Measurements from ENCODE around the gene PLEKHM2.

The PLEKHM2 gene

GRCh38 chr1:15739259-15739658 lies 55.1 kb downstream of the PLEKHM2 start:
- Histone ChIP-seq H3K36me3 (ENCODE audit: insufficient read depth, low read length) (no peaks in the 10 kb centered on the region), H3K79me2 (ENCODE audit: insufficient read depth, low read length) (no peaks in the 10 kb centered on the region), H3K9ac (ENCODE audit: low read length) (no peak overlapping the region), H3K27me3 (ENCODE audit: insufficient read depth, low read length) (no peaks in the 10 kb centered on the region), H3K27ac (ENCODE audit: low read depth, low read length, poor library complexity, severe bottlenecking) (no peak overlapping the region), H3K4me3 (ENCODE audit: low read depth, low read length, poor library complexity, severe bottlenecking) (no peak overlapping the region), H2AFZ (ENCODE audit: low read length) (no peak overlapping the region), H3K9me3 (ENCODE audit: low read length) (no peaks in the 10 kb centered on the region), H4K20me1 (ENCODE audit: insufficient read depth, low read length) (no peaks in the 10 kb centered on the region), H3K4me1 (ENCODE audit: insufficient read depth, low read length, severe bottlenecking) (no peaks in the 10 kb centered on the region), H3F3A (ENCODE audit: insufficient read depth, low read length) (no peaks in the 10 kb centered on the region), H3K4me2 (ENCODE audit: low read length) (no peak overlapping the region), H3K9me2 (ENCODE audit: low read depth, low read length) (no peaks in the 10 kb centered on the region)
- TF ChIP-seq EZH2 (IDR thresholded peaks at IDR 0.05; ENCODE audit: borderline replicate concordance, low read length) (no peak), CTCF (IDR thresholded peaks at IDR 0.05; ENCODE audit: low read length) (no peak)

- no peaks in the 10 kb centered on the region for H4K20me1 ChIP-seq (ENCODE audit: insufficient read depth, low read length)
- no peaks in the 10 kb centered on the region for H3K9me2 ChIP-seq (ENCODE audit: low read depth, low read length)
- TF ChIP-seq EZH2 (IDR thresholded peaks at IDR 0.05; ENCODE audit: borderline replicate concordance, low read length): no peak
- TF ChIP-seq CTCF (IDR thresholded peaks at IDR 0.05; ENCODE audit: low read length): peak; percentile 27; the same call in 1 of the 2 replicates
- no peaks in the 10 kb centered on the region for H3K4me1 ChIP-seq (ENCODE audit: insufficient read depth, low read length, severe bottlenecking)
- H3K27ac ChIP-seq (ENCODE audit: low read depth, low read length, poor library complexity, severe bottlenecking): no peak overlapping the region
- H3K9ac ChIP-seq (ENCODE audit: low read length): no peak overlapping the region
- no peak overlapping the region for H3K4me3 ChIP-seq (ENCODE audit: low read depth, low read length, poor library complexity, severe bottlenecking)
- H3K79me2 ChIP-seq (ENCODE audit: insufficient read depth, low read length): no peaks in the 10 kb centered on the region
- no peaks in the 10 kb centered on the region for H3K36me3 ChIP-seq (ENCODE audit: insufficient read depth, low read length)
- H3F3A ChIP-seq (ENCODE audit: insufficient read depth, low read length): no peaks in the 10 kb centered on the region
- H3K9me3 ChIP-seq (ENCODE audit: low read length): no peaks in the 10 kb centered on the region
- H3K27me3 ChIP-seq (ENCODE audit: insufficient read depth, low read length): no peaks in the 10 kb centered on the region
- no peak overlapping the region for H2AFZ ChIP-seq (ENCODE audit: low read length)
- H3K4me2 ChIP-seq (ENCODE audit: low read length): no peak overlapping the region
Observed at GRCh38 chr1:15739745-15740144, 55.6 kb downstream of the PLEKHM2 start.

- Histone ChIP-seq H3K4me3 (ENCODE audit: low read depth, low read length, poor library complexity, severe bottlenecking) (no peak overlapping the region), H3K4me2 (ENCODE audit: low read length) (no peak overlapping the region), H4K20me1 (ENCODE audit: insufficient read depth, low read length) (no peaks in the 10 kb centered on the region), H3K27me3 (ENCODE audit: insufficient read depth, low read length) (no peaks in the 10 kb centered on the region), H3K9me3 (ENCODE audit: low read length) (no peaks in the 10 kb centered on the region), H3K9me2 (ENCODE audit: low read depth, low read length) (no peaks in the 10 kb centered on the region), H3K27ac (ENCODE audit: low read depth, low read length, poor library complexity, severe bottlenecking) (no peak overlapping the region), H2AFZ (ENCODE audit: low read length) (no peak overlapping the region), H3K4me1 (ENCODE audit: insufficient read depth, low read length, severe bottlenecking) (no peaks in the 10 kb centered on the region), H3K79me2 (ENCODE audit: insufficient read depth, low read length) (no peaks in the 10 kb centered on the region), H3F3A (ENCODE audit: insufficient read depth, low read length) (no peaks in the 10 kb centered on the region), H3K36me3 (ENCODE audit: insufficient read depth, low read length) (no peaks in the 10 kb centered on the region), H3K9ac (ENCODE audit: low read length) (no peak overlapping the region)
- TF ChIP-seq CTCF (IDR thresholded peaks at IDR 0.05; ENCODE audit: low read length) (peak; percentile 95), EZH2 (IDR thresholded peaks at IDR 0.05; ENCODE audit: borderline replicate concordance, low read length) (no peak)
Observed at GRCh38 chr1:15740924-15741850, 57.1 kb downstream of the PLEKHM2 start.

Data from OCI-LY1 (cell line).